GM19238 (cell line): ENCODE data around the gene ZEB2.

Experiments
- DNase-seq: peaks from one replicate; pipeline ENCODE4 v3.0.0; 2011; ENCODE audit warnings: low spot score; ENCODE audit not compliant: insufficient read length

ZEB2 gene

DNA sequence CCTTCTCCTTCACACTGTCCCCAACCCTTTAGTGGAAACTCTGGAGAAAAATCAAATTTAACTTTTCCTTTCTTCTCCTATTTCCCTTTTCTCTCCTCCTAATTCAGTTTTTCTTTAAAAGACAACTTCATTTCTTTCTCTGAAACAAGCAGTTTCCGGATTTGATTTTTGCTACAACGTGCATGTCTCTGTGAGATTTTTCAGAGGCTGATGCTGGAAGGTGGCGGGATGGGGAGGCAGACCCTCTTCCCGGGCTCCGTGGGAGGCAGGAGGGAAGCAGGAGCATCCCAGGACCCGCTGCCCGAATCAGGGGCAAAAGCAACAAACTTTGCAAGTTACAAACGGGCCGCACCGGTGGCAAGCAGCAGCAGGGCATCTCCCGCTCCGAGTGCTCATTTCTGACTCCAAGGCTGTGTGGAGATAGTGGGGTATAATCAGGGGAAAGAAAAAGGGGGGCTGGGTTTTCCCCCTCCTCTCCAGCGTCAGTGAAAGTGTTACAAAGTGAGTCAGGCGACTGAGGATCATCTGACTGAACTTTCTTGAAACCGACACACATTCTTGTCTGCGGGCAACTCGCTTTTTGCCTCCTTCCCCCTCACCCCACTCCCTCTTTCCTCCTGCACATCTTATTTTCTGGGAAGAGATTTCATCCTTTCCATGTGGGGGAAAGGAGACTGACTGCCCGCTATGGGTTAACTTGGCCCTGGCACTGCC, 6.4 kb downstream of the ZEB2 start:
- DNase-seq, result no peak

DNA sequence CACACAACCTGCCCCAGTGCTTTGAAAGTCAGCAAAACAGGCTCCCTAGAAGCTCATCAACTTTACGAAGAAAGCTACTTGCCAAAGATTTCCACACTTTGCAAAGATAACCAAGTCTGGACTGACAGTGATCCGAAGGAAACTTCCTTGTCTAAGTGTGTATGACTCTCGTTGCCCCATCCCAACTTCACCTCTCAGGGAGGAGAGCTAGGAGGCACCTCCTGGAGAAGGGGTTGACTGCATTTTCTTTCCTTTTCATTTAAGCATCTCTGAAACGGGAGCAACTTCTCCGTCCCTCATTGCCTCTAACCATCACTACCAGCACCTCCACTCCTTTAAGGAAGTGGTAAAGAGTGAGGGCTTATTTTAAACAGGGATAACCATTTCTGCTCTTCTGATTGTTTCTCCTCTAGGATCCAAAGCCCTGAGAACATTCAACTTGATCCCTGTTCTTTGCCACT, 7.0 kb downstream of the ZEB2 start:
- DNase-seq, result no peak

DNA sequence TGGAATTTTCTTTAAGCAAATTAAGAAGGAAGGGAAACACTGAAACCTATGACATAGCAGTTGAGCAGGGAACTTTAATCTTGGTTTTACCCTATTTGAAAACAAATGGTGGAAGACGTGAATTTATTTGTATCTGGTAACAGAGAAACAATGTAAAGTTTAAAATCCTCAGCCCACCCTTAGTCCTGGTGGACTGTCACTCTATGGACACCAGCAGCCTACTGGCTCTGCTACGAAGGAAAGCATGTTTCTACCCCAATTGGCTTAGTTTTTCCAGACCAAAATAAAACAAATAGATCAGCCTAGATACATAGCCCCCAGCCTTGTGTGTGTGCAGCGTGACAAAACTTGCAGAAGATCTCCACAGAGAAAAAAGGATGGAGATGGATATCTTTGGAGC, 7.4 kb downstream of the ZEB2 start:
- no peak for DNase-seq

DNA sequence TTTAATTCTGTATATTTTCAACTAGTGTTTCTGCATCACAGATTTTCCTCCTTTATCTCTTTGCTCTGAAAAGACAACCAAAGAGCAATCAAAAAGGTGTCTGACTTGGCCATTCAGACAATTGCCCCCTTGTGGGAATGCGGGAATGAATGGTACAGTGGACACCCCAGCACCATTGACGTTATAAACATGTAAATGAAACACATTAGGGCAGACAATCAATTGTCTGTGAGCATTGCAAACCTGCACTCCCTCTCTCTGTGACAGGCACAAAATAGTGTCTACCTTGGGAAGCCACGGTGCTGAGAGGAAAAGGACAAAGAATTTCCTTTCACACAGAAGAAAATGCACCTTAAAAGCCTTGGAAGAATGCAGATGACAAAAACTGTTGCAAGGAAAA, 8.0 kb downstream of the ZEB2 start:
- no peak for DNase-seq

GRCh38 chr2:144511226-144511810, 8.6 kb downstream of the ZEB2 start:
- DNase-seq, result no peak

- DNase-seq, result no peak
Measured at GRCh38 chr2:144510294-144510991, 9.5 kb downstream of the ZEB2 start.

DNA sequence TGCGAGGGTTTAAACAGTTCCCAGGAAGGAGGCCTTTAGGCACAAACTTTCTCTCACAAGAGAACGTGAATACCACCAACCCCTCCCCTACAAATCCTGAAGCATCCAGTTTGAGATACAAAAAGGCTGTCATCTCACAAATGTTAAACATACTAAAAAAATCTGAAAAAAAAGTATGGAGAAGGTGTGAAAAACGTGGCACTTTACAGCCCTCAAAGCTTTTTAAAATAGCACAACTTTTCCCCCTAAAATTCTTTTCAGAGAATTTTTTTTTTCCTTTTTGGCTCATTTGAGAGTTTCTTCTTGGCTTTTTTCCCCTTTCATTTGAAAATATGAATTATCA, 10.1 kb downstream of the ZEB2 start:
- DNase-seq, result no peak

GRCh38 chr2:144509001-144509878, 10.7 kb downstream of the ZEB2 start:
- DNase-seq, result no peak

GRCh38 chr2:144508172-144508851, 11.6 kb downstream of the ZEB2 start:
- no peak for DNase-seq

GRCh38 chr2:144507441-144508171, 12.3 kb downstream of the ZEB2 start:
- DNase-seq, result no peak

- no peak for DNase-seq
Measured at GRCh38 chr2:144505245-144505831, 14.6 kb downstream of the ZEB2 start.

DNA sequence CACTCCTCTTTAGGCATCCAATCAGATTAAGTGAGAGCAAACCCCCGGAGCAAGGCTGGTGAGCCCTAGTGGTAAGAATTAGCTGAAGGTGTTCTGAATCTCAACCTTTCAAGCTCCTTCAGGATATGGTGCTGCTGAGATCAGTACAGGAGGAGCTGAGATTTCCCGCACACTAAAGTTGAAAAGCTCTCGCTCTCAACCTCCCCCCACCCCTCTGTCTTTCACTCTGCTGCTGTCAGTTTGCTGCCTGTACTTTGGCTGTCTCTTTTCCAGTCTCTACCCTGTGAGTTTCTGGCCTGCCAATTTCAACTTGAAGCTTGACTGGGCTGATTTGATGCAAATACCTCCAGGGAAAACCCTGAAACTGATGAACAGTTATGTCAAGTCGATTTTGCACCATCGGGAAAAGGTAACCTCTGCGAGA, 15.7 kb downstream of the ZEB2 start:
- no peak for DNase-seq

- no peak for DNase-seq
Measured at GRCh38 chr2:144503242-144503641, 16.7 kb downstream of the ZEB2 start.

DNA sequence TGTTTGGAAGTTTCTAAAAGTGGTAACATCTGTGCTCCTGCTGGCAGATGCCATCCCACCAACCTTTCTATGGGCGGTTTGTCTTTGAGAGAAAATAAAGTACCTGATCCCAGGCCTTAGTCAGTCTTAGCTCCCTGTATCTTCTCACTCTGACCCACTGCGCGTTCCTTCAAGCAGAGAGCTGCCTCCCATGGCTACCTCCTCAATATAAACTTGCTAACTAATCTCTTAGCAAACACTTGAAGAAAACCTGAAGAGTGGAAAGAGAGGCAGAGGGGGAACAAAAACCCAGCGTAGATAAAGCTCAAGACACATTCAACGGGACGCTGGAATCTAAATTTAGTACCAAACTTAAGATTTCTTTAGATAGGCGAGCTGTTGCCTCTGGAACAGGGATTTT, 17.6 kb downstream of the ZEB2 start:
- DNase-seq, result no peak

GRCh38 chr2:144501627-144502026, 18.3 kb downstream of the ZEB2 start:
- no peak for DNase-seq

GRCh38 chr2:144501118-144501517, 18.8 kb downstream of the ZEB2 start:
- DNase-seq, result no peak

GRCh38 chr2:144500563-144500962, 19.4 kb downstream of the ZEB2 start:
- DNase-seq, result no peak

DNA sequence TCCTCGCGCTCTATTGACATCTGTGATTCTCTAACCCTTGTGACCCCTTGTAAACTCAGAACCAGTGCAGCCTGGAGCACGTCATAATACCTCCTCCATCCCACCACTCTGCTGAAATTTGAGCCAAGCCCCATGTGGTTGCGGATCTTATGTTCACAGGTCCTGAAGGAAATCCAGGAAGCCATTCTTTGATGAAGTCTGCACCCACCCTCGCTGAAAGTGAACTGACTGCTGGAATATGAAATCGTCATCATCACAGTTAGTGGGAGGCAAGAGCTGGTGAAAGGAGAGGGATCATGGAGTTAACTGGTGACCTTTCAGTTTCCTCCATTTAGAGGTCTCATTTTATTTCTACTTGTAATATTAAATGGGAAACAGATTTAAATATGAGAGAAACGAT, 21.6 kb downstream of the ZEB2 start:
- DNase-seq, result no peak

DNA sequence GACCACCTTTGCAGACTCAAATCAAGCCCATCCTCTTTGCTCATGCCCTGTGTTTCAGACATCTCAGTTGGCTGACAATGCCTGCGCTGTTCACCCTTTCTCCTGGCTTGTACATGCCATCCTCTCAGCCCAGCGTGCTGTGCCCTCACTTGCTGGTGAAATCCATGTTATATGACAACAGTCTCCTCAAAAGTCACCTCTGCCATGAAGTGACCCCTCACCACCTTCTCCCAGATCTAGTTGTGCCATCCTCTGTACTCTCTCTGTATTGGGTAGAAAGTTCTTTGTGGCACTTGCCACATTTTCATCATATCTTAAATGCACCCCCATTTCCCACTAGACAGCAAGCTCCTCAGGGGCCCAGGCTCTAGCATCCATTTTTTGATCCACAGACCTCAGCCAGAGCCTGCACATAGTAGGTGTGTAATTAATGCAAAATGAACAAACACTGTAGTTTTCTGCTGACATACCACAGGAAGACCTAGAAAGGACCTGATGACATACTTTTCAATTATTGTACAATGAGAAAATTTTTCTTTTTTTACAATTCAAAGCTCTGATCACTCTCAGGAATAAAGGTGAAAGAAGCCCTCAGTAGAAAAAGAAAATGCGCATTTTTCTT, 22.8 kb downstream of the ZEB2 start:
- no peak for DNase-seq
